Dermis blood vessel endothelial cell (primary cell): ENCODE data around the gene BHLHA15. TPM values are rescaled to one million over a fixed set of nuclear protein-coding genes. Genes with fewer than 3 reads are reported as not detected.

Experiments used
- DNase-seq: peaks from one replicate; pipeline ENCODE4 v3.0.0; 2010
- total RNA-seq: library from RNA; depleted of rRNA; stranded (reverse); fragments of >200 nt; gene quantifications from 2 replicates; pipeline ENCODE4 v1.2.3, GENCODE V29; 2014

BHLHA15 gene
- total RNA-seq, 1 donor from 2014 or later, result 0.17 TPM

DNA sequence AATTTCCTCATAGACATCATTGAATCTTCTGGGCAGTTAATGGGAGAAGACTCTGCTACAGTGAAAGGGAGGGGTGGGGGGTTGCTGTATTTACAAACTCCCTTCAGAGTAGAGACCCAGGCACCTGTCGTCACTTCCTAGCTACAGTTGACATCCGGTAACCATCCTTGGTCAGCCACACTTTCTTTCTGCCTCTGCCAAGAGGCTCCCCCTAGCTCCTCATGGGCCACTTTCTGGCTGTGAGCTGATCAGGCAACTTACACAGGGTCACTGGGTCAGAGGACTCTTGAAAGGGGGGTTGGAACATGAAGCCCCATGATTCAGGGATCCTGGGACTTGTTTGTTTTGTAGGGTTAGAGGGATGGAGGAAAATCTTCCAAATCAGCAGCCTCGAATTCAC lies 39.5 kb downstream of the BHLHA15 start:
- peak; percentile 63 for DNase-seq

GRCh38 chr7:98251231-98251600 lies 40.0 kb downstream of the BHLHA15 start:
- no peak for DNase-seq

DNA sequence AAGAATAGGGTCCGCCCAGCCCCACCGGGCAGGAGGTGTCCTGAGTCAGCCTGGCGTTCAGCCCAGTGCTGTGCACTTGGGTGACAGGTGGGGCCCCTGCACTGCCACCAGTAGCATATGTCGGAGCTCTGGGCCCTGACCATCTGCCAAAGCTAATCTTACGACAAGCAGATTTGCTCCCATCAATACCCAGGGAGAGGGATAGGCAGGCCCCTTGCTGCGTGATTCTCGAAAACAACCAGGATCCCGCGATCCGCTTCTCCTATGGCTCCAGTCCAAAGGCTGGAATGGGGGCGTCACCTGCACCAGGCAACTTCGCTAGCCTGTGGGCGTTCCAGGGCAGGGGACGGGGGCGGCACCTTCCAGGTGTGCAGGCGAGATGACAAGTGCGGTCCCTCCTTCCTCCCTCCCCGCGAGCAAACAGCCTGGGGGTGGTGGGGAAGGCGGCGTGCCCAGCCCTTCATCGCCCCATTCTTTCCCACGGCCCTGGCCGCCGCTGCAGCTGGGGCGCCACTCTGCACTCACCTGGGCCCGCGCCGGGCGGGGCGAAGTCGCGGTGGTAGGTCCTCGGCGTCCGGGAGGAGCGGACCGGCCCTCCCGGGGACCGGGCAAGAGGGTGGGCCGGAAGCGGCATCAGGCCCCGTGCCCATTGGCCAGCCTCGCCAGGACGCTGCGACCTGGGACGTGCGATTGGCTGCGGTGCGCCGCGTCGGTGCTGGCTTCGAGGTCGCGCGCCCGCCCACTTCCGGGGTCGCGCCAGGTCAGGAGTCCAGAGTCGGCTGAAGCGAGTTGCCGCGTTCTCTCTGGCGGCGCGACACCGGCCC lies 40.6 kb downstream of the BHLHA15 start, which contains the start of gene TECPR1:
TSS of gene TECPR1 (minus strand) at position 632 of the 824 bp plus-strand sequence. CDS start 6,086 bp downstream, outside the sequence.
- DNase-seq, result peak; percentile 93

DNA sequence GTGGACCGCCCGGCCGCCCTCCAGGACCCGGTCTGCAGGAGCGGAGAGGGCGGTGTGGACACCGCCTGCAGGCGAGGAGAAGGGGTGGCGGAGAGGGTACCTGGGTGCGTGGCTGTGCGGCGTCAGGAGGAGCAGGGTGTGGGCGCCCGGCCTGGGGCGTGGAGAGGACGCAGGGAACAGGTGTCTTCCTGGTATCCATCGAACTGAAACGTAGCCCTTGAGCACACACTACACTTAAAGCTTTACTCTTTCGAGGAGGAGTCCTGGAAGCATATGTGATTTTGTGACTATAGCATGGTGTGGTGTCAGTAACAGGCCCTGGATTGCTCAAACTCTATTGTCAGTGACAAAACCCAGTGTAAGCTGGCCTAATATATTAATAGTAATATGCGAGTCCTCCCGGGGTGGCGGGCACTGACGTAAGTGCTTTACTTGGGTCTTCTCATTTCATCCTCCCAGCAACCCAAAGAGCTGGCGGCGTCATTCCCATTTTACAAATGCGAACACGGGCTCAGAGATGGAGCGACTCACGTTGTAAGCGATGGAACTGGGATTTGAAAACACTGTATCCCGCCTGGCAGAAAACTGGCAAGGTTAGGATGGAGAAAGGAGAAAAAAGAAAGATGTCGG lies 41.3 kb downstream of the BHLHA15 start:
- no peak for DNase-seq

DNA sequence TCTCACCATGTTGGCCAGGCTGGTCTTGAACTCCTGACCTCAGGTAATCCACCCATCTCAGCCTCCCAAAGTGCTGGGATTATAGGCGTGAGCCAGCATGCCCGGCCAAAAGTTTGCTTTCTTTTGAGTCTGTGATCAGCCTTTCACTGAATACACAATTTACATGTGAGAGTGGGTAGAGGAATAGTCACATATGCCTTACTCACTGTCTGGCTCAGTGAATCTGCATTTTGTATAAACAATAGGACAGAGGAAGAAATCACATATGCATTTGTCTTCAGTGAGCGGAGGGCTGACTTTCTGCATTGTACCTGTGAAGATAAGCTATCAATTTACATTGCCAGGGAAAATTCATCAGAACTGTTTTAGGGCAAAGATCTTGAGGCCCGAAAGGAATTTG lies 43.3 kb downstream of the BHLHA15 start:
- DNase-seq, result no peak

GRCh38 chr7:98254951-98255610 lies 43.8 kb downstream of the BHLHA15 start:
- DNase-seq, result peak; percentile 43

DNA sequence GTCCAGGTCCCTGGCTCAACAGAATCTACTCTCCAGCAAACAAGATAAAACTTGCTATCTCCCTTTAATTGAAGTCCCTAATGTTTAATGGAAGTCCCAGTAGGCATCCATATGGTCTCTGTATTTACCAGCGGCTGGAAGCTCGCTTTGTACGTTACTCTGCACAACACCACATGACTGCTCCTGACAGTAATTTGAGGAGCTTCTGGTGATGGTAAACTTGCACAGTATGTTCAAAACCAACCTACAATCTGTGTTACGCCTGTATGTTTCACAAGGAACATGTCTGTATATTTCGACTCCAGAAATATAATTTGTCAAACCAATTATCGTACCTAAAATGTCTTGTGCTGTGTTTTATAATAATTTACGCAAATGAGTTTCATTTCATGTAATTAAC lies 45.2 kb downstream of the BHLHA15 start:
- no peak for DNase-seq

DNA sequence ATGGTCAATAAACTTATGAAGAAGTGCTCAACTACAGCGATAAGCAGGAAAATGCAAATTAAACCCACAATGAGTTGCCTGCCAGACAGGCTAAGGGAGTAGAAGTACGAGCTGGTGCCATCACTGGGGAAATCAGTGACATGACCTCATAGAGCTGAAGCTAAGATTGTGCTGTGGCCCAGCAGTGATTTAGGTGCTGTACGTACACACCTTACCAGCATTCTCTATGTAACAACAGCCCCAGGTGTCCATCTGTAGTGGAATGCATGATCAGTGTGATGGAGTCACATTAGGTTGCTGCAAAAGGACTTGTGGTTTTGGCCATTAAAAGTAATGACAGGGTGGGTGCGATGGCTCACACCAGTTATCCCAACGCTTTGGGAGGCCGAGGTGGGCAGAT lies 46.5 kb downstream of the BHLHA15 start:
- no peak for DNase-seq

Other genes starting within 250 kb of the BHLHA15 start
- gene OCM2, start 221.2 kb upstream of the BHLHA15 start, total RNA-seq, result not detected in 2 replicates
- gene LMTK2, start 104.6 kb upstream of the BHLHA15 start, total RNA-seq, result 10.4 and 13.3 TPM in 2 replicates
- gene TECPR1, start 40.8 kb downstream of the BHLHA15 start, total RNA-seq, result 66.2 and 105 TPM in 2 replicates
- 36.1 and 39.7 TPM in 2 replicates for gene BRI3, start 70.2 kb downstream of the BHLHA15 start, total RNA-seq
- 0.84 and 1.4 TPM in 2 replicates for gene BAIAP2L1, start 189.7 kb downstream of the BHLHA15 start, total RNA-seq